Endothelial cell of umbilical vein (primary cell): Measurements from ENCODE around the gene EXOC6B.

ENCODE experiments used
- EZH2 ChIP-seq: IDR thresholded peaks from 2 replicates; pipeline ENCODE4 v1.6.1; 2012; ENCODE audit warnings: borderline replicate concordance, low read depth, mild to moderate bottlenecking, moderate library complexity, low read length, inconsistent platforms; ENCODE audit not compliant: severe bottlenecking
- JUN ChIP-seq: IDR thresholded peaks from 2 replicates; pipeline ENCODE4 v1.6.1; 2011; ENCODE audit warnings: borderline replicate concordance, low read depth; ENCODE audit not compliant: insufficient read length, insufficient read depth
- MYC ChIP-seq: IDR thresholded peaks from one replicate; pipeline ENCODE4 v1.6.1; 2011; ENCODE audit warnings: mild to moderate bottlenecking, low read depth, low read length
- TF ChIP-seq, protein P1 (sequence below), 2 donors: IDR thresholded peaks; 1 replicate in 1 of 2; 2 replicates in 1 of 2; pipeline ENCODE4 v1.5.1; 2011; ENCODE audit warnings: low read length in 2 of 2, mild to moderate bottlenecking in 2 of 2, moderate library complexity in 2 of 2, control low read depth in 1 of 2, inconsistent platforms in 1 of 2, low read depth in 1 of 2; ENCODE audit not compliant: insufficient read depth in 1 of 2; ENCODE audit errors: extremely low read depth in 1 of 2

GRCh38 chr2:72497763-72498162, 328.1 kb downstream of the EXOC6B start:
- TF ChIP-seq, protein P1, sequence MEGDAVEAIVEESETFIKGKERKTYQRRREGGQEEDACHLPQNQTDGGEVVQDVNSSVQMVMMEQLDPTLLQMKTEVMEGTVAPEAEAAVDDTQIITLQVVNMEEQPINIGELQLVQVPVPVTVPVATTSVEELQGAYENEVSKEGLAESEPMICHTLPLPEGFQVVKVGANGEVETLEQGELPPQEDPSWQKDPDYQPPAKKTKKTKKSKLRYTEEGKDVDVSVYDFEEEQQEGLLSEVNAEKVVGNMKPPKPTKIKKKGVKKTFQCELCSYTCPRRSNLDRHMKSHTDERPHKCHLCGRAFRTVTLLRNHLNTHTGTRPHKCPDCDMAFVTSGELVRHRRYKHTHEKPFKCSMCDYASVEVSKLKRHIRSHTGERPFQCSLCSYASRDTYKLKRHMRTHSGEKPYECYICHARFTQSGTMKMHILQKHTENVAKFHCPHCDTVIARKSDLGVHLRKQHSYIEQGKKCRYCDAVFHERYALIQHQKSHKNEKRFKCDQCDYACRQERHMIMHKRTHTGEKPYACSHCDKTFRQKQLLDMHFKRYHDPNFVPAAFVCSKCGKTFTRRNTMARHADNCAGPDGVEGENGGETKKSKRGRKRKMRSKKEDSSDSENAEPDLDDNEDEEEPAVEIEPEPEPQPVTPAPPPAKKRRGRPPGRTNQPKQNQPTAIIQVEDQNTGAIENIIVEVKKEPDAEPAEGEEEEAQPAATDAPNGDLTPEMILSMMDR (IDR thresholded peaks at IDR 0.05; ENCODE audit: extremely low read depth in 1 of 2, insufficient read depth in 1 of 2, low read depth in 1 of 2, low read length in 2 of 2), result no peak
- TF ChIP-seq EZH2 (no peak), MYC (no peak), JUN (no peak)
